ENCODE results near the gene LRRN2.
"Not testable (repeated sequence)": the region's sequence is repeated elsewhere in the genome, so short reads cannot be mapped to it uniquely, and the experiment has no call there.

Gene LRRN2

DNA sequence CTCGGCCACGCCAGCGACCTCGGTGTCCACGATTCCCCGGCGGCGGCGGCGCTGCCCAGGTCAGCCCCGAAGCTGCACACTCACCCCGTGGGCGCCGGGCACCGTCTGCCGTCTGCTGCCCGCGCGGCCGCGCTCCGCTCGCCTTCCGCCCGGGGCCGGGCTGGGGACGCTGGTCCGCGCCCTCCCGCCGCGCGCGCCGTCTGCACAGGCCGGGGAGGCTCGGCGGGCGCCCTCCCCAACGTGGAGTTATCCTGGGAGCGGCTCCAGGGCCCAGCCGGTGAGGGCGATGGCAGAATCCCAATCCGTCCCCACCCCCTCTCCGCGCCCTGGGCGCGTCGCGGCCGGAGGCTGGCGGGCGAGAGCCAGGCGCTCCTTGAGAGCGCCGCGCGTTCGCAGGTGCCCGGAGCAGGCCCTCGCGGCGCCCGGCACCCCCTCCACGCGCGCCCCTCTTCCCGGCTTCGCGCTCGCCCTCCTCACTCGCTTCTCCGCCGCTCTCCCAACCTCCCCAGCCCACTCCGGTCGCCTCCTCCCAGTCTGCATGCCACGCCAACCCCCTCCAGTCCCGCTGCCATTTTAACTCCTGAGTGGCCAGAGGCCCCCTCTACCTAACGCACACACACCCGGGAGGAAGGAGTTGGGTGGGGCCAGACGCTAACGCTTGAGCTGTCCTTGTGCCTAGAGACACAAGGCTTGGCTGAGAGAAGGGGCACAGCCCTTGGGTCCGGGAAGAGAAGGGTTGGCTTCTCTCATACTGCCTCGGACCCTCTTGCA lies at the start of gene LRRN2:
TSS of gene LRRN2 (minus strand) at position 503 of the 771 bp plus-strand sequence. CDS start 65,746 bp downstream, outside the sequence.
- peak; percentile 42 for DNase-seq (ENCODE audit: low spot score)

DNA sequence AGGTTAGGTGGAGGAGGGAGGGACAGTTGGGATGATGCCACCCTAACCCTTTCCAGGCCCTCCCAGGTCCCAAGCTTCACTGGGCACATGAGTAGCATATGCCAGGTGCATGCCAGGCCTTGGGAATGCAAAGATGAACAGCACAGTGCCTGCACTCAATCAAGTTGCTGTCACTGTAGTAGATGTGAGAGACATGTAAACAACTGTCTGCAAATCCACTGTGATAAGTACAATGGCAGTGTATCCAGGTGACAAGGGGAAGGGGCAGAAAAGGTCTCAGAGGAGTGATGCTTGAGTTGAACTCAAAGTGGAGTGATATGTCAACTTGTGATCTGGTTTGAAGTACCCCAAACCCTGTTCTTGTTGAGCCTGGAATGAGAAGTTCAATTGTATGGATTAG lies 49.5 kb upstream of the LRRN2 start:
- no peak for DNase-seq (ENCODE audit: low spot score)

DNA sequence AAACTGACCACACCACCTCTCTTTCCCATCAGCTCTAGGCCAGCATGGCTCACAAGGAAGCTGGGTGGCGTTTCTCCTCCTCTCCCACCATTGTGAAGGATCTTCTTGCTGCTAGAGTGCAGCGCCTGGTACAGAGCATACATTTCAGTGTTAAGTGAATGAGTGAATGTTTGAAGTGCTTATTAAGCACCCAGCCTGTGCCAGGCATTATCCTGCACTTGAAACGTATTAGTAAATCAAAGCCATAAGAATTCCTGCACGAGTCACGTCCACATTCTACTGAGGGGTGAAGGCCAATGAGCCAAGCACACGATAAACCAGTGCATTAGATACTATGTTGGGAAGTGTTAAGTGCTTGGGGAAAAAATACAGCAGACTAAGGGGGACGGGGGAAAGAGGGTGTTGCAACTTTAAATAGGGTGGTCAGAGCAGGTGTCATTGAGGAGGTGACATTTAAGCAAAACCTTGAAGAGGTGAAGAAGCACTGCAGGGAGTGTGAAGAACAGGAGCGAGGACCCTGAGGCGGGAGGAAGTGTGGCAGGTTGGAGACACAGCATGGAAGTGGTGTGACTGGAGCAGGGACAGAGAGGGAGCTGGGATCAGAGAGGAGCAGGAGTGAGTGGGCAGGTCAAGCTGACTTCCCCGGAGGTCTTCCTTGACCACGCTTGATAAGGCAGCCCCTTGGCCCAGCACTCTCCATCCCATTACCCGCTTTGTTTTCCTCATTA lies 48.5 kb upstream of the LRRN2 start:
- no peak for DNase-seq (ENCODE audit: low spot score)

DNA sequence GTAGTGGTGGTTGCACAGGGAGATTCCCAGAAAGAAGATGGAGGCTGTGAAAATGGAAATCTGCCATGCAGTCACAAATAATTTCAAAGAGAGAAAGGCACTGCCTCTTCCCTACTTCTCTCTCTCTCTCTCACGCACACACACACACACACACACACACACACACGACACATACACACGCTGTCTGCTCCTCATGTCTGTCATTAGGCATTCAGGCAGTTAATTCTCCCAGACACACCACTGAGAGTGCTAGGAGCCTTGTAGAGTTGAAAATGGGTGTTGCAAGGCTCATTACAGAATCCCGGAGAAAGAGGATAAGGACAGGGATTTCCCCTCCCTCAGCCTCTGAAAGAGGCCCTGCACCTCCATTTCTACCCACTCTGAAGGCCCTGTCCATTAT lies 47.8 kb upstream of the LRRN2 start:
- no peak for DNase-seq (ENCODE audit: low spot score)

DNA sequence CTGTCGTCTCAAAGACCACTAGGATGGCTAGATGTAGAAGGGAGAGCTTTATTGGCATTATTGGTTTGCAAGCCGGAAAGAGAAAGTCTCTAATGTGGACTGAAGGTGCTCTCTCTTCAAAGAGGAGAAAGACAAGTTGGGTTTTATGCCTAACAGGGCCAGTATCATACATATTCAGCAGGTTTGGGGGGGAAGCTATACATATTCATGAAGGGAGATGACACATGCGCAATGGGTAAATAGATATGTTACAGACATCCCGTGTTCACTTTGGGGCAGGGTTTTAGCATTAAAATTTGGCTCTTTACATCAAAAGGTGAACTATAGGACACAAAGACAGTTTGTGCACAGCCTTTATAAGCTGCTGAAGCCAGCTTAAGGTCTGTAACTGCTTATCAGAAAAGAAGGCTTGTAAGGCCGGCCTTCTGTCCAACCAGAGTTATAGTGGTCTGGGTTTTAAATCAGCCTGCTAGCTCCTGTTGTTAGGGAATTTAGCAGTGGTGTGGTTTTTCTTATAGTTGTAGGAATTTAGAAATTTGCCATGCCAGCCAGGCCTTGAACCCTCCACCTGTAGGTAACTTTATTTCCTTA lies 46.5 kb upstream of the LRRN2 start:
- no peak for DNase-seq (ENCODE audit: low spot score)

DNA sequence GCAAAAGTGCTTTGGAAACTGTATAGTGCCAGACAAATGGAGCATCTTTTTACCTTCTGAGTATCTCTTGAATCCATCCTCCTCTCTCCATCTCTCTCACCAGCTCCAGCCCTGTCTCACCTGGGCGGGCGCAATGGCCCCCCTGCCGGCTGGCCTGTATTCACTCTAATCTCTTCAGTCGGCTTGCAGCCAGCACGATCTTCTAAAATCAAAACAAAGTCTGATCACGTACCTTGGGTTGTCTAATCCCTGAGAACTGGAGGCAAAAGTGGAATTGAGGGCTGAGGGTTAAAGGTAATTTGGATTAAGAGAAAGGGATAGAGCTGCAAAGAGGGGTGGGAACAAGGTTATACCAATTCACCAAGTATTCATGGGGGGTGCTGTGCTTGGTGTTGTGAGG lies 46.0 kb upstream of the LRRN2 start:
- DNase-seq (ENCODE audit: low spot score) = no peak

DNA sequence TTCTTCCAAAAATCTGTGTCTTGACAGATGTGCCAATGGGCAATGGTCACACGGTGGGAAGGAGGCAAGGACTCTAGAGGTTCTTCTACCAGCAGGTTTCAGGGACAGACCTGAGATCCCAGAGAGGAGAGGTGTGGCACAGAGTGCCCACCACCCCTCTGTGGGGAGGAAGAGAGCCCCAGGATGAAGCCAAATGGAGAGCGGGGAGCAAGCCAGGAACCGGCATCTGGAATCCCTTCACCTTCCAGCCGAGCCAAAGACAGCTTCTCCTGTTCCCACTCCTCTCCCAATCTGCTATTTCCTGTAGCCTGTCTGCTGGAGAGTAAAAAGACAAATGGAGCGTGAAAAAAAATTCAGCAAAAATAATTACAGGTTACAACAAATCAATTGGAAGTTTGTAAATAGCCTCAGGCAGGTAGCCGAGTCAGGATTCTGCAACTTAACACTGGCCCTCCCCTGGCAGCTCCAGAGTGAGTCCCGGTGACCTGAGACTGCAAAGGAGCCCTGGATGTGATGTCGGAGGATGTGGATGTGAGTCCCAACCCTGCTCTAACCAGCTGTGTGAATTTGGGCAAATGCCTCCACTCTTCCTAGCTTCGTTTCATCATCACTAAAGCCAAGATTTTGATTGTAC lies 45.4 kb upstream of the LRRN2 start:
- no peak for DNase-seq (ENCODE audit: low spot score)

DNA sequence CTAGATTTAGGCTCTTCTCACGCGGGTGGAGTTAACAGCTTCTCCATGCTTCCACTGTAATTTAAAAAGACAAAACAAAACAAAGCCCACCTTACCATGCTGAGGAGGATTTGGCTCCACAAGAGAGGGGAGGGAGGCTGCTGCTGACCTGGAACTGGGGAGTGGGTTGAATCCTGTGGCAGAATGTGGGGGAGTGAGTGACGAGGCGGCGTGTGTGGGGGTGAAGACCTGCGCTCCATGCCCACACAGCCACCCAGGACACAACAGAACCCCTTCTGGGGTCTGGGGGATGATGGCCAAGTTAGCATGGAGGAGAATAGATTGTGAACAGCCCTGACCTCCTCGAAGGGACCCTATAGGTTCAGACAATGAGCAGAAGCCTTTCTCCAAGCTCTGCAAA lies 44.0 kb upstream of the LRRN2 start:
- no peak for DNase-seq (ENCODE audit: low spot score)

DNA sequence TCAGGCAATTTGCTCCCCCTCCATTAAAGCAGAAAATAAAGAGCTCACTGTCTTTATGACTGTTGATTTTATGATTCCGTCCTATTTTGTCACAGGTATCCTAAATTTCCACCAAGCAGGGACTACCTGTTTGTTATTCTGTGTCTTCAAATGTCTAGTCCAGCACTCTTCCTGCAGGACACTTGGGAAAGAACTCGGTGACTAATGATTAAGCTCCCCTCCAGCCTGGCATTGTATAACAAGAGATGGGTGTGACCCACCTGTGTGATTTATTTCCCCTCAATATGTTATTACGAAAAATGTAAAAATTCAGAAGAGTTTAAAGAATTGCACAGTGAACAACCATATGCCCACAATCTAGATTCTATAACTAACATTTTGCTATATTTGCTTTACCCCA lies 42.9 kb upstream of the LRRN2 start:
- DNase-seq (ENCODE audit: low spot score) = no peak

DNA sequence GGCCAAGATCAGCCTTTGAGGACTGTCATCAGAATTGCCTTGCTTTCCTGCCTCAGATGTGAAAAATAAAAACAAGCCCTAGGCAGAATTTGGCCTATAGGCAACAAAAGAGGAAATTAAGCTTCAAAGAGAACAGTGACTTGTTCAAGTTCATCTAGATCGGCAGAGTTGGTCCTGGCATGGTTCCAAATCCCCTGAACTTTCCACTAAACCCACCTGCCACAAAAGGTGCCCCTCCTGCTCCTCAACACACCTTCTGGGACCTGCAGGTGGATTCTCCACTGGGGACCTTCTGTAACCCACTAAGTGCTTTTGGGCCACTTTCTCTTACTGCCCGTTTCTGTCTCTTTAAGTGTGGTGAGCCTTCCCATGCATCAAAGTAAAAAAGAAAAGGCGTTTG lies 42.5 kb upstream of the LRRN2 start:
- DNase-seq (ENCODE audit: low spot score) = no peak

DNA sequence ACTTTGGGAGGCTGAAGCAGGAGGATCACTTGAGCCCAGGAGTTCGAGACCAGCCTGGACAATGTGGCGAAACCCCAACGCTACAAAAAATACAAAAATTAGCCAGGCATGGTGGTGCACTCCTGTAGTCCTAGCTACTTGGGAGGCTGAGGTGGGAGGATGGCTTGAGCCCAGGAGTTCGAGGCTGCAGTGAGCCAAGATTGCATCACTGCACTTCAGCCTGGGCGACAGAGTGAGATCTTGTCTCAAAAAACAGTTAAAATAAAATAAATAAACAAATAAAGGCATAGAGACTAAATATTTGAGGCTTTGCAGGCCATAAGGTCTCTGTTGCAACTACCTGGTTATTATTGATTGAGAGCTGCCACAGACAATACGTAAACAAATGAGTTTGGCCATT lies 41.9 kb upstream of the LRRN2 start:
- DNase-seq (ENCODE audit: low spot score) = not testable (repeated sequence)

DNA sequence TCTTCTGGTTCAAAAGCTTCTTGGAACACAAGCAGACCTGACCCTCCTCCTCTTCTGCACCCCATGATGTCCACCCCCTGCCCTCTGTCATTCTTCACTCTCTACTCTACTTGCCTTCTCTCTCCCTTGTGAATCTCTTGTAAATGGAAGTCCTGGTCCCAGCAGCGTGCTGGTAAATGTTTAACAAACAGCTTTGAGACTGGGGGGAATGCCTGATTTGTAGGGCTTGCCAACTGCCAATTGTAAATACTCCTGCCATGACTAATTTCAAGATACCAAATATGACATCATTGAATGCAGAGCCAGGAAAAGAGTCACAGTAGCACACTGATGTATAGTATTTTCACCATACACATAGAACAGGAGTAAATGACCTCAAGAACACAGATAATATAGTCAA lies 40.9 kb upstream of the LRRN2 start:
- no peak for DNase-seq (ENCODE audit: low spot score)

DNA sequence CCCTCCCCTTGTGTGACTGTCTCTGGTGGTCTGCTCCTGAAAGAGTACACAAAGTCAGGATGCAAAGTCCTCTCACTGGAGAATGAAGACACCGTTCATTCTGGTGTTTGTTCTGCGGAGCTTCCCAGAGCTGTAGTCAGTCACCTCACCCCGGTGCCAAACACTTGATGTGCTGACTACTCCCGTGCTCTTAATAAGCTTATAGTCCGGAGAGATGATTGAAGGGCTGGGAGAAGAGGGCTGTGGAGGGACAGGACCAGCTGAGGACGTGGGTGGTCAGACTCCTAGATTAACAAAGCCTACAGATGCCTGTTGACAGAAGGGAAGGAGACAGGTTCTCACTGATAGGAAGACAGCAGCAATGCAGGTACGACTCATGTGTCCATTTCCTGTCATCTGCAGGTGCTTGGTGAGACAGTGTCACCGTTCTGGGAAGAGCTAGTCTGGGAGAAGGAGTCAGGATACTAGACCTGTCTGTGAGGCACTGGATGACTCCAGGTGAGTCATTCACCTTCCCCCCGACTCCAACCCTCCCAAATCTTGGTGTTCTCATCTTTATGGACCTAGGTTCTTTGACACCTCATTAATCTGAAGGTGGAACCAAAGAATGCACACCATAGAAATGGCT lies 40.4 kb upstream of the LRRN2 start:
- no peak for DNase-seq (ENCODE audit: low spot score)

DNA sequence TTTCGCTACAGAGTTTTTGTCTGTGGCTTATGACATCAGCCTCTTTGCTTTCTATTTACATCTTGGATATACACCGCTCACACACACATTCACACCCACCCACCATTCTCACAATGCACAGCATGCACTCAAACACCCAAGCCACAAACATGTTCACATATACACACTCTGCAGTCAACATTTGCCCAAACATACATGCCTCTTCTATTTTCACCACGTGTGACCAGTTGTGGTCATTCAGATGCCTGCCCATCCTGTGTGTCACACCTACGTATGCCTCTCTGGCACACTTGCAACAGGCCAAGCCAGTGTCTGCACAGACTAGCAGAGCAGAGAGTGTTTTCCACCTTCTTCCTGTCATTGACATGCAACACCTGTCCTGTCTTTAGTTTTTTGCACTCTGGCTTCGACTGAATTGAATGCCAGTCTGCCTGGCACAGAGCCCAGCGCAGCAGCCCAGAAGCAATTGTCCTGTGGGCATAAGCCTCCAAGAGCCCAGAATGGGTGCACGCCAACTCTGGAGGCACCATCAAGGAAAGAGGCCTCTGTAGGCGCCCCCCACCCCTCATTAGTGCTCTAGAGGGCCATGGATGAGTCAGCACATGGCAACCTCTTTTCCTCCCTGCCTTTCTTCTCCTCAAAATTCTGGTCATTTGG lies 37.7 kb upstream of the LRRN2 start:
- DNase-seq (ENCODE audit: low spot score) = peak; percentile 16

DNA sequence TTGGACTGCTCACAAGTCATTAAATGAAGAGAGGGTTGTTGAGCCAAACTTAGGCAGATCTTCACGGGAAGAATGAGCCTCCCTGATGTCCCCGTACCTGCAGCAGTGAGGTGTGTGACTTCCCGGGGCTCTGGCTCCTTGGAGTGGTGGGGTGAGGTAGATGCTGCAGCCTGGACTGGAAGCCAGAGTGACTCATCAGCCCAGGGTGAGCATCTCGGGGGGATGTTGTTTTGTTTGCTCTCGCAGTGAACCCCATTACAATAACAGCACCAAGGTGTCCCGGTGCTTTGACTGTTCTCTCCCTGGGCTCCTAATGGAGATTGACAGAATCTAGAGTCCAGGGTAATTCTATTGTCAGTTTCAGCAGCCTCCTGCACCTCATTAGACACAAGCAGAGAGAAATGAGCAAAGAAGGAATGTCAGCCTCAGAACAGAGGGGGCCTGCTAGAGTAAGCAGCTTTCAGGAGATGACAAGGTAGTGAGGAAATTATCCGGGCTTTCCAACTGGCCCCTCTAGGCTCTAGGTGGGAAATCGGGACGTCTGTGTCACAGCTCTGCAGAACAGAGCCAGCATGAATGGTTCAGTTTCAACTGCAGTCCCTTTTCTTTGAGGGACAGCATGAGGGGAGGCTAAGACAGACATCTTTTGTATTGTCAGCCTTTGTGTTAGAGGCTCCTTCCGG lies 36.0 kb upstream of the LRRN2 start:
- DNase-seq (ENCODE audit: low spot score) = no peak

DNA sequence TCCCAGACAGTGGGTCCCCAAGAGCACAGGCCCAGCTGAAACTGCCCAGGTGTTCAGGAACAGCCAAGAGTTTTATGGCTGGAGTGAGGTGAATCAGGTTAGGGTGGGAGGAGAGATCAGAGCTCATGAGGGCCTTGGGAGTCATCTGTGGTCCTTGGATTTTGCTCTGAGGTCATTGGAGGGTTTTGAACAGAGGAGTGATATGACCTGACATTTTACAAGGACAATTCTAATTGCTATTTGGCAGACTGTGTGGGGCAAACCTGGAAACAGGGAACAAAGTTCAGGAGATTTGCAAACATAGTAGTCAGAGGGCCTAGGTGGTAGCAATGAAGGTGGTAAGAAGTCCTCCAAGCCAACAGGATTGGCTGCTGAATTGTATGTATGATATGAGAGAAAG lies 31.1 kb upstream of the LRRN2 start:
- no peak for DNase-seq (ENCODE audit: low spot score)

DNA sequence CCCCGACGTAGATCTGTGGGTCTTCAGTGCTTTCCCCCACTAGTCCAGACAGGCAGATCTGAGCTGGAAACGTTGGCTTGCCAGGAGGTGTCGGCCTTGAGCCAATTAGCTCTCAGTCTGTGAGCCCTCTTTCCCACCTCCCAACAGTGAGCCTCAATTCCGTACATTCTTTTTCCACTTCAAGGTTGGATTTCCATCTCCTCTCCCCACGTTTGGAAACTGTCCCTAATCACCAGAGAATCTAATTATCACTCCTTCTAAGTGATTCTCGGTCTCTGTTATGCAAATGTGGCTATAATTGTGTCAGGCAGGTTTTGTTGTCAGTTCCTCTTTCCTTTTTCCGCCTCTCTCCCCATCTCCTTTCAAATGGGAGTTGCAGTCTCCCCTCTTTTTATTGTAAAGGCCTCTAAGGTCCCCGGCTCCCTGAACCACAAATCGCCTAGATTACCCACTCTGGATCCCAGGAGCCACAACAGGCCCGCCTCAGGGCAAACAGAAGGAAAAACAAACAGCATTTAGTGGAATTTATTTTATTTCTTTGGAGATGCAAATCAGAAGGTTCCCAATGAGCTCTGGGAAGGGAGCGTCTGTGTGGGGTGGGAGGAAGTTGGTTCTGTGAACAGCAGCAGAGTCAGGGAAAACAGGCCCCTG lies 29.4 kb upstream of the LRRN2 start:
- DNase-seq (ENCODE audit: low spot score) = no peak

DNA sequence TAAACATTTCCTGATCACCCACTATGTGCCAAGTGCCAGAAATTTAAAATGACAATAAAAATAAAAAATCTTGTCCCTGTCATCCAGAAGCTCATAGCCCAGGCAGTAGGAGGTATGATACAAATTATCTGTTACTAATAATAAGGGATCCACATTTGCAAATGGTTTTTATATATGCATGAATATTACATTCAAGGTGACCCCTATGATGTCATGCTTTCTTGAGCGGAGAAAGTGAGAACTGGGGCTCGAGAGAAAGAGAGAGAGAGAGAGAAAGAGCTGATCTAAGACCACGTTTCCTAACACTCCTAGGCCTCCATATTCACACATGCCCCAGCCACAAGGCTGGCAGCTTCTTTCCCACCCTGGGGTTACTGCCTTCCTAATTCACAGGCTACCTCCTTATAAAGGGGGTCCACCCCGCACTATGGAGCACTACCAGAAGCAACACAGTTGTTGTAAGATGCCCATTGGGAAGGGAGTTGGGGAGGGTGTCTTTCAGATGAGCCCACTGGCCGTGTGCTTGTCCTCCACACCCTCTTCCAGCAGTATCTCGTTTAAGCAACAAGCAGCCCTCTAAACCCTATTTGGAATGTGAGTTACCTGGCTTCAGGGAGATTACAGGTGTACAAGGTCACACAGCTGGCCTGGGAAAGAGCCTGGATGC lies 28.8 kb upstream of the LRRN2 start:
- DNase-seq (ENCODE audit: low spot score) = no peak

DNA sequence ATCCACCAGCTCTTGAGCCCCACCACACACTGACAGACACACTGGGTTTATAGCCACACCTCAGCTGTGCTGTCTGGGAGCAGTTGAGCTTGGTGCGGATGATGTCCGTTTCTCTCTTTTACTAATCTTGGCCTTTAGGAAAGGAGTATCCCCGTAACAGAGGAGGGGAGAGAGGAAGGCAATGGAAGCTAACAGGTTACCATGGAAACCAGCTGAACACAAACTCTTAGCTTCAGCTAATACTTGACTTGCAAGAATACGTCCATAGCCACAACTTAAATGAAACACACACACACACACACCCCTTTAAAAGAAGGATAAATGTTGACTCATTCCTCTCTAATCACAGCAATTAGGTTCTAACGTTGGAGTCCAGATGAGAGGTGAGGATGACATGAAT lies 28.0 kb upstream of the LRRN2 start:
- DNase-seq (ENCODE audit: low spot score) = no peak

Measured in cerebellar cortex (tissue), 1 donor.